Thoracic aorta (tissue), 2 donors: Measurements from ENCODE around the gene CDK5R1. TPM values are rescaled to one million over a fixed set of nuclear protein-coding genes. Genes with fewer than 3 reads are reported as not detected.

Experiments used
- ATAC-seq: fragments of 150-250 bp; one replicate; pipeline ENCODE4 v1.8.0; 2017; ENCODE audit warnings: low read depth; ENCODE audit not compliant: insufficient number of reproducible peaks, low FRiP score
- DNase-seq: peaks from one replicate; pipeline ENCODE4 v3.0.0-alpha.2; 2020; ENCODE audit warnings: low spot score
- H3K27ac ChIP-seq, 2 donors: fragments of 200-600 bp; sonication (generic); 1 replicate in 1 of 2; 2 replicates in 1 of 2; pipeline ENCODE4 v1.5.1; 2016; ENCODE audit warnings: mild to moderate bottlenecking in 2 of 2, moderate library complexity in 2 of 2
- H3K27me3 ChIP-seq: fragments of 200-600 bp; sonication (generic); replicated peaks from 2 replicates; pipeline ENCODE4 v1.6.0; 2016; ENCODE audit warnings: mild to moderate bottlenecking; ENCODE audit not compliant: insufficient read depth
- H3K36me3 ChIP-seq: fragments of 200-600 bp; sonication (generic); one replicate; pipeline ENCODE4 v1.5.1; 2016
- H3K4me1 ChIP-seq, 2 donors: fragments of 200-600 bp; sonication (generic); 1 replicate in 1 of 2; 2 replicates in 1 of 2; pipeline versions ENCODE4 v1.5.1 to v1.6.0; 2016; ENCODE audit warnings: low read depth in 2 of 2, mild to moderate bottlenecking in 1 of 2; ENCODE audit not compliant: control insufficient read depth in 1 of 2
- H3K4me3 ChIP-seq: fragments of 200-600 bp; sonication (generic); 2 replicates; pipeline ENCODE4 v1.5.1; 2016; ENCODE audit warnings: mild to moderate bottlenecking
- H3K9me3 ChIP-seq: fragments of 200-600 bp; sonication (generic); 2 replicates; pipeline ENCODE4 v1.5.1; 2016
- CTCF ChIP-seq: fragments of 200-600 bp; sonication (generic); IDR thresholded peaks from one replicate; pipeline ENCODE4 v1.5.1; 2019; ENCODE audit warnings: antibody characterized with exemption
- total RNA-seq, 2 donors: library from RNA; depleted of rRNA; stranded (reverse); fragments of >200 nt; gene quantifications; one replicate each; pipeline versions ENCODE4 v1.1.0 to v1.2.3, GENCODE V29; 2016

The CDK5R1 gene
- 1 to 10 TPM; 1.1 to 2.6 TPM for total RNA-seq

- peaks cover 15 to 30% of the 10 kb centered on the region in 2 donors for H3K4me1 ChIP-seq
- peak within 1 kb of the TSS; percentile 35 to 55 for H3K27ac ChIP-seq
- no peak for DNase-seq
- no peak for TF ChIP-seq CTCF
- no peaks in the 10 kb centered on the region for H3K9me3 ChIP-seq
- H3K27me3 ChIP-seq, result no peaks in the 10 kb centered on the region
- H3K4me3 ChIP-seq, result peak within 1 kb of the TSS; percentile 69
- ATAC-seq, result peak; percentile 57
- H3K36me3 ChIP-seq, result peaks cover 7% of the 10 kb centered on the region
Observed at GRCh38 chr17:32486701-32487472, at the start of gene CDK5R1. Gene CDK5R1, plus strand, starts transcription at chr17:32486993. Its CDS starts 628 bp downstream, at chr17:32487621.

- Histone ChIP-seq H3K4me1 (peaks cover 4 to 10% of the 10 kb centered on the region in 2 donors), H3K27ac (no peak overlapping the region), H3K36me3 (no peaks in the 10 kb centered on the region), H3K27me3 (no peaks in the 10 kb centered on the region), H3K4me3 (no peak overlapping the region), H3K9me3 (no peaks in the 10 kb centered on the region)
- no peak for TF ChIP-seq CTCF
- ATAC-seq (no peak), DNase-seq (no peak)
Observed at GRCh38 chr17:32440722-32441121, 46.1 kb upstream of the CDK5R1 start.

- Histone ChIP-seq H3K4me3 (no peak overlapping the region), H3K36me3 (no peaks in the 10 kb centered on the region), H3K9me3 (no peaks in the 10 kb centered on the region), H3K4me1 (peaks cover 10 to 22% of the 10 kb centered on the region in 2 donors), H3K27ac (no peak overlapping the region), H3K27me3 (no peaks in the 10 kb centered on the region)
- TF ChIP-seq CTCF, result no peak
- ATAC-seq, result no peak
- no peak for DNase-seq
Observed at GRCh38 chr17:32441886-32442285, 44.9 kb upstream of the CDK5R1 start.

- ATAC-seq (no peak), DNase-seq (no peak)
- peak overlapping the region; percentile 94 for H3K4me3 ChIP-seq
- H3K9me3 ChIP-seq, result no peaks in the 10 kb centered on the region
- TF ChIP-seq CTCF, result no peak
- H3K4me1 ChIP-seq, result peaks cover 10 to 28% of the 10 kb centered on the region in 2 donors
- H3K27me3 ChIP-seq, result no peaks in the 10 kb centered on the region
- no peak overlapping the region for H3K27ac ChIP-seq
- H3K36me3 ChIP-seq, result peaks cover 6% of the 10 kb centered on the region
Observed at GRCh38 chr17:32443827-32444300, 42.9 kb upstream of the CDK5R1 start.

- Histone ChIP-seq H3K27me3 (no peaks in the 10 kb centered on the region), H3K36me3 (peaks cover 11% of the 10 kb centered on the region), H3K27ac (peak within 1 kb of the TSS; percentile 42 to 74), H3K4me1 (peaks cover 10 to 28% of the 10 kb centered on the region in 2 donors), H3K4me3 (peak within 1 kb of the TSS; percentile 94), H3K9me3 (no peaks in the 10 kb centered on the region)
- TF ChIP-seq CTCF, result peak; percentile 85
- ATAC-seq (peak; percentile 90), DNase-seq (peak; percentile 94)
Observed at GRCh38 chr17:32444301-32445073, 42.3 kb upstream of the CDK5R1 start, which contains the start of gene PSMD11. Gene PSMD11, plus strand, starts transcription at chr17:32444510. Its CDS starts 14 bp downstream, at chr17:32444524.
